GM13976 (cell line): ENCODE data around the gene STAT4.

Experiments used
- DNase-seq: peaks from one replicate; pipeline ENCODE4 v3.0.0; 2012; ENCODE audit warnings: low spot score
- in situ Hi-C: fragments of 300-500 bp; cut with MboI; formaldehyde crosslinking; loops from one replicate; pipeline ENCODE4 v1.12.0; 2022; ENCODE audit warnings: low sequenced_read_pairs, mixed read lengths, inconsistent platforms; ENCODE audit not compliant: unreplicated experiment
- TF ChIP-seq, protein P1 (sequence below): IDR thresholded peaks from 2 replicates; pipeline ENCODE4 v1.5.1; 2012; ENCODE audit warnings: borderline replicate concordance, mild to moderate bottlenecking; ENCODE audit not compliant: insufficient read depth; ENCODE audit errors: extremely low read depth, missing control alignments, control extremely low read depth

Gene STAT4

DNA sequence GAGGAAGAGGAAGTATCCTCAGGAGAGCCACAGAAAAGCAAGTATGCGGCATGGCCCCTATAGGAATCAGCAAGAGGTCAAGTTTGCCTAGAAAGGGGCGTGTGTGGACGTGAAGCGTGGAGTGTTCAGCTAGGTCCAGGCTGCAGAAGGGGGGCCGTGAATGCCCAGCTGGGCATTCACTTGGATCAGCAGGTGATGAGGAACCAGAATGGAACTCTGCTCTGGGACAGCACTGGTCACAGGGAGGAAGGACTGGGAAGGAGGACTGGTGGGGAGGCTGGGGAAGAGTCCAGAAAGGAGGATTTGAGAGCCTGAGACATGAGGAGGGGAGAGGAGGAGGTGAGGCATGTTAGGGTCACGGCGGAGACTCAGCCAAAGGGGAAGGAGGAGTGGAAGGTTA lies 156.6 kb downstream of the STAT4 start:
- TF ChIP-seq, protein P1, sequence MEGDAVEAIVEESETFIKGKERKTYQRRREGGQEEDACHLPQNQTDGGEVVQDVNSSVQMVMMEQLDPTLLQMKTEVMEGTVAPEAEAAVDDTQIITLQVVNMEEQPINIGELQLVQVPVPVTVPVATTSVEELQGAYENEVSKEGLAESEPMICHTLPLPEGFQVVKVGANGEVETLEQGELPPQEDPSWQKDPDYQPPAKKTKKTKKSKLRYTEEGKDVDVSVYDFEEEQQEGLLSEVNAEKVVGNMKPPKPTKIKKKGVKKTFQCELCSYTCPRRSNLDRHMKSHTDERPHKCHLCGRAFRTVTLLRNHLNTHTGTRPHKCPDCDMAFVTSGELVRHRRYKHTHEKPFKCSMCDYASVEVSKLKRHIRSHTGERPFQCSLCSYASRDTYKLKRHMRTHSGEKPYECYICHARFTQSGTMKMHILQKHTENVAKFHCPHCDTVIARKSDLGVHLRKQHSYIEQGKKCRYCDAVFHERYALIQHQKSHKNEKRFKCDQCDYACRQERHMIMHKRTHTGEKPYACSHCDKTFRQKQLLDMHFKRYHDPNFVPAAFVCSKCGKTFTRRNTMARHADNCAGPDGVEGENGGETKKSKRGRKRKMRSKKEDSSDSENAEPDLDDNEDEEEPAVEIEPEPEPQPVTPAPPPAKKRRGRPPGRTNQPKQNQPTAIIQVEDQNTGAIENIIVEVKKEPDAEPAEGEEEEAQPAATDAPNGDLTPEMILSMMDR: no peak
- no peak for DNase-seq
- in situ Hi-C loops: no loop called here

DNA sequence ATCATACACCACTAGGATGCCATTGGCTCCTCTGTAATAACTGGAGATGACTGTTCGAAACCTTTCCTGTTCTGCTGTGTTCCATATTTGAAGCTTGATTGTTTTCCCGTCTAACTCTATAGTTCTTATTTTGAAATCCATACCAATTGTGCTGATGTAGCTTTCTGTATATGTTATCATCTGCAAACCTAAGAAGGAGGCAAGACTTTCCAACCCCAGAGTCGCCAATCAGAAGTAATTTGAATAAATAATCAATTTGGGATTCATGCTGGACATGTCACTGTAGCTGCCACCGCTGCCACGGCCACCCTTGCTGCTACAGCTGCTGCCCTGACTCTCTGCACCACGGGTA lies 157.5 kb downstream of the STAT4 start:
- TF ChIP-seq, protein P1: no peak
- in situ Hi-C loops: no loop called here
- no peak for DNase-seq

DNA sequence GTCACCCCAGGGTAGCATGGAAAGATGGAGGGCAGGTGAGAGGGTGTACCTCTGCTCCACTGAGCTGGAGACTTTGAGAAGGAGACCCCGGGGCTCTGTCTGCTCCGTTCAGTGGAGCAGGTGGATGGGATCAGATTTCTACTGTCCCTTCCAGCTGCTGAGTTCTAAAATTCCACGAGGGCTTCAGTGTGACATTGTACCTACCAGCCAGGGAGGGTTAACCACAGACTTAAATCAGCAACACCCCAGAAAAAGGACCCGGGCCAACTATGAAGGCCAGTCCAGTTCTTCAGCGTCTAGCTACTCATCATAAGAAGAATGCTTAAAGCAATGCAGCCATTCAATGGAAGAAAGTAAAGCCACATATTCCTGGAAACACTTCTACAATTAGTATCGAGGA lies 160.7 kb downstream of the STAT4 start:
- in situ Hi-C loops: no loop called here
- TF ChIP-seq, protein P1: no peak
- DNase-seq: no peak

DNA sequence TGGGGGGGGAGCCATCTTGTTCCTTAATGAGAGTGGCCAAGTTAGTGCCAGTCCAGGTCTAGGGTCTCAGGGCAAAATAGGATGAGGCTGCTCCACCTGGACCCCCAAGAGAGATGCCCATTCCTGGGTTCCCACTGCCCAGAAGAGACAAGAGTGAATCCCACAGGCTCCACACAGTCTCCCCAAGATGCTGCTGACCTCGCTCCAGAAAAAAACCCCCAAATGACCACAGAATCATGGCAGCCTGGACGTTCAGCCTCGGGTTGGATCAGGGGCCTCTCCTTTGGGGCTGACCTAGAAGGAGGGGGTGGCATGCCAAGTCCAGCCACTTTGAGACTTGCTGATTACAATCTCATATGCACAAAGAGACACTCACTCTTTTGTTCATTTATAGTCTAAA lies 161.9 kb downstream of the STAT4 start:
- TF ChIP-seq, protein P1: no peak
- DNase-seq: no peak
- in situ Hi-C loops: no loop called here

DNA sequence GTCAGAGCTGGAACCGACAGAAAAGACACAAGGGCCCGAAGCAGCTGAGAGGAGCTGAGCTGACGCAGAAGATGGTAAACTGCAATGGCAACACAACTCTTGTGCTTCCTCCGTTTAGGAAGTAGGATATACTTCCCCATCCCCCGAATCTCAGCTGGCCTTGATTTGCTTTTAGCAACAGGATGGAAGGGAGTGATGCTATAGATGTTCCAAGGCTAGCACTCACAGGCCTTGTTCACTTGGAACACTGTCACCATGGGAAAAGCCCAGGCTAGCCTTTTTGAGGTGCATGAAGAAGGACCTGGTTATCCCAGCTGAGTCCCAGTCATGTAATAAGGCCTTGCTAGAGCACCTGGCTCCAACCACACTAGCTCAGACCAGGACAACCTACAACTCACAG lies 162.9 kb downstream of the STAT4 start:
- no peak for DNase-seq
- TF ChIP-seq, protein P1: no peak
- in situ Hi-C loops: no loop called here

DNA sequence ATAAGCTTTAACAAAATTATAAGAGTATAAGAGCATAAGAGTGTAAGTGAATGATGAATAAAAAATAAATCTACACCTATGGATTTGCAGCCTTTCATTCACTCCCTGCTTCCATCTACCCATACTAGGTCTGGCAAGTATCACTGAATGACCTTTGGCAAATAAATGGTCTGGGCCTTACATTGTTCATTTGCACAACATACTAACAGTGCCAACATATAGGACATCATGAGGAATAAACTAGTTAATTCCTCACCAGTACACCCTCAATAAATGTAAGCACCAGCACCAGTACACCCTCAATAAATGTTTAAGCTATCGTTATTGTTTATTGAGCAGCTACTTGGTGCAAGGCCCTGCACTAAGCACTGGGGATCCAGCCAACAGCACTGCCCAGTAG lies 163.7 kb downstream of the STAT4 start:
- in situ Hi-C loops: no loop called here
- TF ChIP-seq, protein P1: no peak
- DNase-seq: no peak
